Measurements from ENCODE around the gene TICAM1.

- TF ChIP-seq CTCF (IDR thresholded peaks at IDR 0.05; ENCODE audit: low read depth, low read length, missing input control) = no peak
- TF ChIP-seq ATF3 (IDR thresholded peaks at IDR 0.05) = no peak
Measured at GRCh38 chr19:4794971-4795370, 36.5 kb downstream of the TICAM1 start.

Data from liver (tissue), 3 donors.